Measurements from ENCODE around the gene SEL1L3.

- no peak for TF ChIP-seq CTCF (conservative IDR thresholded peaks at IDR 0.05 in 1 of 2, IDR thresholded peaks at IDR 0.05 in 1 of 2; ENCODE audit: extremely low read depth in 1 of 2, insufficient read depth in 1 of 2, low read depth in 1 of 2, low read length in 2 of 2)
- no peak for TF ChIP-seq EZH2 (IDR thresholded peaks at IDR 0.05; ENCODE audit: borderline replicate concordance, low read length)
Observed at GRCh38 chr4:25834411-25835107, 28.2 kb downstream of the SEL1L3 start.
